ENCODE measurements around the gene EVC. TPM values are rescaled to one million over a fixed set of nuclear protein-coding genes. Genes with fewer than 3 reads are reported as not detected.

The EVC gene
- total RNA-seq, 1 experiment from 2014 or later, result not detected

DNA sequence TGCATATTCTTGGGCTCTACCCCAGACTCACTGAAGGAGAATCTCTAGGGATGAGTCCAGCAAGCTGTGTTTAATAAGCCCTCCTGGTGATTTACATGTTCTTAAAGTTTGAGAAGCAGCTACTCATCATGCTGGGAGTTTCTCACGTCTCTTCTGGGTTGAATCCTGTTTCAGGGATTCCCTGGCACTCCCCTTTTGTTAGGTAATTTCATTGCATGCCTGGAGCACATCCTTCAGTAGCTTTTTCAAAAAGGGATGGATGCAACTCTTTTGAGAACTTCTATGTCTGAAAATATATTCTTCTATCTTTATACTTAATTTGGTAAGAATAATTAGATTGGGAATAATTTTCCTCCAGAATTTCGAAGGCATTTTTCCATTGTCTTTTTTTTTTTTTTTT lies 4.4 kb downstream of the EVC start:
- TF ChIP-seq, protein P1, sequence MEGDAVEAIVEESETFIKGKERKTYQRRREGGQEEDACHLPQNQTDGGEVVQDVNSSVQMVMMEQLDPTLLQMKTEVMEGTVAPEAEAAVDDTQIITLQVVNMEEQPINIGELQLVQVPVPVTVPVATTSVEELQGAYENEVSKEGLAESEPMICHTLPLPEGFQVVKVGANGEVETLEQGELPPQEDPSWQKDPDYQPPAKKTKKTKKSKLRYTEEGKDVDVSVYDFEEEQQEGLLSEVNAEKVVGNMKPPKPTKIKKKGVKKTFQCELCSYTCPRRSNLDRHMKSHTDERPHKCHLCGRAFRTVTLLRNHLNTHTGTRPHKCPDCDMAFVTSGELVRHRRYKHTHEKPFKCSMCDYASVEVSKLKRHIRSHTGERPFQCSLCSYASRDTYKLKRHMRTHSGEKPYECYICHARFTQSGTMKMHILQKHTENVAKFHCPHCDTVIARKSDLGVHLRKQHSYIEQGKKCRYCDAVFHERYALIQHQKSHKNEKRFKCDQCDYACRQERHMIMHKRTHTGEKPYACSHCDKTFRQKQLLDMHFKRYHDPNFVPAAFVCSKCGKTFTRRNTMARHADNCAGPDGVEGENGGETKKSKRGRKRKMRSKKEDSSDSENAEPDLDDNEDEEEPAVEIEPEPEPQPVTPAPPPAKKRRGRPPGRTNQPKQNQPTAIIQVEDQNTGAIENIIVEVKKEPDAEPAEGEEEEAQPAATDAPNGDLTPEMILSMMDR (IDR thresholded peaks at IDR 0.05; ENCODE audit: unreplicated experiment), result no peak
- intact Hi-C loops (cut with micrococcal nuclease; ENCODE audit: unreplicated experiment), result no loop called here
- Mint-ChIP-seq H3K27ac (ENCODE audit: unreplicated experiment) (no peak overlapping the region), H3K27me3 (ENCODE audit: unreplicated experiment) (no peaks in the 10 kb centered on the region), H3K36me3 (ENCODE audit: insufficient read depth, unreplicated experiment) (no peaks in the 10 kb centered on the region), H3K9me3 (ENCODE audit: low read depth, unreplicated experiment) (peaks cover 11% of the 10 kb centered on the region), H3K4me1 (ENCODE audit: low read depth, unreplicated experiment) (no peaks in the 10 kb centered on the region), H3K4me3 (ENCODE audit: low read depth, unreplicated experiment) (no peak overlapping the region)
- no TSS peak for BruUV-seq (replicated peaks)
- no peak for DNase-seq
- CTCF ChIA-PET, result interaction anchor here (0.6 kb wide), 1 partner anchor 211 kb away, joined by 3 read pairs; no protein-coding TSS in a partner anchor

DNA sequence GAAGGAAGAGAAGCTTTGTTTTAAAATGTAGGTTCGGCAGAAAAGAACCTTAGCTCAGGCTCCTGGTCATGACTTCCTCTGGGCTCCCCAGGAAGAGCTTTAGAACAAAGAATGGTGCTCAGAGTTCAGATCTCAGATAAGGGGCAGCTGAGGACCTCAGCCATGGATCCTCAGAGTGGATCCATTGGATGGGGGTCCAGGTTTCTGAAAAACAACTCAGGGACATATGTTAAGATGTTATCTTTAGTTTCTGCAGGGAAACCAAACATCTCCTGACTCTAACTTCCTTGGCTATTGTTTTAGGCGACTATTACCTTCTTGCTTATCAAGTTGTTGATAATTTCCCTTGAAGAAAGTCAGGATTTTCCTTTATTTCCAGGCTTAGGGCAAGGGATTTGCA lies 5.4 kb downstream of the EVC start:
- Mint-ChIP-seq H3K4me3 (ENCODE audit: low read depth, unreplicated experiment) (no peak overlapping the region), H3K27ac (ENCODE audit: unreplicated experiment) (no peak overlapping the region), H3K36me3 (ENCODE audit: insufficient read depth, unreplicated experiment) (no peaks in the 10 kb centered on the region), H3K27me3 (ENCODE audit: unreplicated experiment) (no peaks in the 10 kb centered on the region), H3K9me3 (ENCODE audit: low read depth, unreplicated experiment) (peaks cover 11% of the 10 kb centered on the region), H3K4me1 (ENCODE audit: low read depth, unreplicated experiment) (no peaks in the 10 kb centered on the region)
- CTCF ChIA-PET, result no interaction called here
- no peak for DNase-seq
- intact Hi-C loops (cut with micrococcal nuclease; ENCODE audit: unreplicated experiment), result no loop called here
- BruUV-seq (replicated peaks), result no TSS peak
- TF ChIP-seq, protein P1 (IDR thresholded peaks at IDR 0.05; ENCODE audit: unreplicated experiment), result no peak

DNA sequence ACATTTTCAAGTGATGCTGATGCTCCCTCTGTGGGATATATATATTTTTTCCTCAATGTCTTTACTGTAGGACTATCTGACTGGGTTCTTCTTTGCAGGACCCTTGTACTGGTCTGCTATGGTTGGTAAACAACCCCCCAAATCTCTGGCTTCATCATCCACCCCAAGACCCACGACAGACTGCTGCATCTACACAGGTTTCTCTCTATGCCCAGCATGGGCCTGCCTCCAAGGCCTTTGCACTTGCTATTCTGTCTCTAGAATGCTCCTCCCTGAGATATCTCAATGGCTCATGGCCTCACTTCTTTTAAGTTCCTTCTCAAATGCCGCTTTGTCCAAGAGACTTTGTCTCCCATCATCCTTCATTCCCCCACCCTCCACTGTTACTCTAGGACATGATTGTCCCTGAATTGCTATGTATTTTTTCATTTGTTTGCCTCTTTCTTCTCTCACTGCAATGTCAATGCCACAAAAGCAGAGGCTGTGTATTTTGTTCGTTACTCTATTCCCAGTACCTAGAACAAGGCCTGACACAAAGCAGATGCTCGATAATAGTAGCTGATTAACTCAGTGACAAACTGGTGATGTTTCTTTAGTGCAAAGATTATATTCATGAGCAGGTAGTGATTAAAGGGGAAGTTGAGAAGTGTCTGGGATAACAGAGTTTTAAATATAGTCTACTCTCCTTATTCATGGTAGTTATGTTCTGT lies 6.6 kb downstream of the EVC start:
- TF ChIP-seq, protein P1 (IDR thresholded peaks at IDR 0.05; ENCODE audit: unreplicated experiment), result no peak
- Mint-ChIP-seq H3K27ac (ENCODE audit: unreplicated experiment) (no peak overlapping the region), H3K4me1 (ENCODE audit: low read depth, unreplicated experiment) (no peaks in the 10 kb centered on the region), H3K9me3 (ENCODE audit: low read depth, unreplicated experiment) (peaks cover 7% of the 10 kb centered on the region), H3K36me3 (ENCODE audit: insufficient read depth, unreplicated experiment) (no peaks in the 10 kb centered on the region), H3K4me3 (ENCODE audit: low read depth, unreplicated experiment) (no peak overlapping the region), H3K27me3 (ENCODE audit: unreplicated experiment) (no peaks in the 10 kb centered on the region)
- CTCF ChIA-PET, result no interaction called here
- DNase-seq, result no peak
- intact Hi-C loops (cut with micrococcal nuclease; ENCODE audit: unreplicated experiment), result no loop called here
- BruUV-seq (replicated peaks), result no TSS peak

DNA sequence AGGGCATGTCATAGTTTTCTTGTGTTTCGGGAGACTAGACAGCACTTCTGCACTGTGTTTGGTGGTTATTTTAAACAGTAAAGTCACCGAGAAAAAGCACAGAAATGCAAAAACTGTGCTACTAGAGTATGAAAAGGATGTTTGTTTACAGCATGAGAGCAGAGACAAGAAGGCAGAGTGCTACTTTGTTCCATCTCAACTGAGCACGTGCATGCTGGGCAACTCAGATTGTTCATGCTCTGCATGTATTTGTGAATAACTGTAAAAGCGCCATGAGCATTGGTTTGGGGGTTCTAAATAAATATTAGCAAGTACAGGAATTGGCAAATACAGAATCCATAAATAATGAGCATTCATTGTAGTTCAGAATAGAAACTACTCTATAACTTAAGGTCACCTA lies 7.4 kb downstream of the EVC start:
- TF ChIP-seq, protein P1 (IDR thresholded peaks at IDR 0.05; ENCODE audit: unreplicated experiment), result no peak
- no peaks in the 10 kb centered on the region for H3K4me1 Mint-ChIP-seq (ENCODE audit: low read depth, unreplicated experiment)
- H3K9me3 Mint-ChIP-seq (ENCODE audit: low read depth, unreplicated experiment), result peaks cover 7% of the 10 kb centered on the region
- BruUV-seq (replicated peaks), result no TSS peak
- CTCF ChIA-PET, result no interaction called here
- no peaks in the 10 kb centered on the region for H3K36me3 Mint-ChIP-seq (ENCODE audit: insufficient read depth, unreplicated experiment)
- intact Hi-C loops (cut with micrococcal nuclease; ENCODE audit: unreplicated experiment), result no loop called here
- no peaks in the 10 kb centered on the region for H3K27me3 Mint-ChIP-seq (ENCODE audit: unreplicated experiment)
- H3K4me3 Mint-ChIP-seq (ENCODE audit: low read depth, unreplicated experiment), result no peak overlapping the region
- H3K27ac Mint-ChIP-seq (ENCODE audit: unreplicated experiment), result no peak overlapping the region
- no peak for DNase-seq

Data from Calu3 (cell line).